OCI-LY3 (cell line): ENCODE measurements around the gene ADARB2.
"Not testable (repeated sequence)": the region's sequence is repeated elsewhere in the genome, so short reads cannot be mapped to it uniquely, and the experiment has no call there.

Experiments
- H2AFZ ChIP-seq: fragments of 200-600, 300-600 bp; shearing (Covaris generic); 2 replicates; pipeline ENCODE4 v1.6.0; 2014; ENCODE audit warnings: antibody characterized with exemption, low read depth, low read length
- H3K27ac ChIP-seq: fragments of 200-600, 300-600 bp; sonication (generic); 2 replicates; pipeline ENCODE4 v1.5.1; 2014; ENCODE audit warnings: mild to moderate bottlenecking, low read length, moderate library complexity, mixed read lengths
- H3K27me3 ChIP-seq: fragments of 200-600, 300-600 bp; sonication (generic); 2 replicates; pipeline ENCODE4 v1.6.1; 2014; ENCODE audit warnings: low read depth, low read length, mixed read lengths
- H3K36me3 ChIP-seq: fragments of 200-600, 300-600 bp; sonication (generic); replicated peaks from 2 replicates; pipeline ENCODE3; 2014; ENCODE audit warnings: low read depth, low read length, mixed read lengths
- H3K4me1 ChIP-seq: fragments of 300-600, 200-600 bp; sonication (generic); 2 replicates; pipeline ENCODE4 v1.6.1; 2014; ENCODE audit warnings: low read length, mixed read lengths
- H3K4me2 ChIP-seq: fragments of 200-600, 300-600 bp; sonication (generic); 2 replicates; pipeline ENCODE4 v1.6.1; 2014; ENCODE audit warnings: low read length, mixed read lengths
- H3K4me3 ChIP-seq: fragments of 300-600, 200-600 bp; sonication (generic); 2 replicates; pipeline ENCODE4 v1.5.1; 2014; ENCODE audit warnings: antibody characterized with exemption, mild to moderate bottlenecking, low read length, moderate library complexity
- H3K79me2 ChIP-seq: fragments of 300-600, 200-600 bp; shearing (Covaris generic); 2 replicates; pipeline ENCODE4 v1.6.1; 2014; ENCODE audit warnings: mild to moderate bottlenecking, low read length, mixed read lengths
- H3K9ac ChIP-seq: fragments of 300-600, 200-600 bp; shearing (Covaris generic); 2 replicates; pipeline ENCODE4 v1.6.0; 2014; ENCODE audit warnings: mild to moderate bottlenecking, low read length, moderate library complexity
- H3K9me3 ChIP-seq: fragments of 200-600, 300-600 bp; shearing (Covaris generic); 2 replicates; pipeline ENCODE4 v1.6.1; 2014; ENCODE audit warnings: low read length, mixed read lengths; ENCODE audit not compliant: insufficient read depth
- H4K20me1 ChIP-seq: fragments of 200-600, 300-600 bp; sonication (generic); 2 replicates; pipeline ENCODE4 v1.6.1; 2016; ENCODE audit warnings: low read length, mixed read lengths; ENCODE audit not compliant: insufficient read depth
- CTCF ChIP-seq: fragments of 200-600, 300-600 bp; sonication (generic); IDR thresholded peaks from 2 replicates; pipeline ENCODE4 v1.5.1; 2014; ENCODE audit warnings: antibody characterized with exemption, low read length, low read depth
- EZH2phosphoT487 ChIP-seq: fragments of 200-600 bp; shearing (Covaris generic); IDR thresholded peaks from 2 replicates; pipeline ENCODE4 v1.6.1; 2018; ENCODE audit warnings: antibody characterized with exemption, mixed run types, low read depth

The ADARB2 gene

GRCh38 chr10:1538121-1538520 lies 199.2 kb downstream of the ADARB2 start:
- no peaks in the 10 kb centered on the region for H3K9me3 ChIP-seq

DNA sequence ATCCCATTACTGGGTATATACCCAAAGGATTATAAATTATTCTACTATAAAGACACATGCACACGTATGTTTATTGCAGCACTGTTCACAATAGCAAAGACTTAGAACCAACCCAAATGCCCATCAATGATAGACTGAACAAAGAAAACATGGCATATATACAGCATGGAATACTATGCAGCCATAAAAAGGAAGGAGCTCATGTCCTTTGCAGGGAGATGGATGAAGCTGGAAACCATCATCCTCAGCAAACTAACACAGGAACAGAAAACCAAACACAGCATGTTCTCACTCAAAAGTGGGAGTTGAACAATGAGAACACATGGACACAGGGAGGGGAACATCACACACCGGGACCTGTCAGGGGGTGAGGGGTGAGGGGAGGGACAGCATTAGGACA lies 199.9 kb downstream of the ADARB2 start:
- not testable (repeated sequence) for H3K27me3 ChIP-seq, H3K36me3 ChIP-seq, H3K9me3 ChIP-seq, H3K9ac ChIP-seq, H3K4me2 ChIP-seq, H3K4me1 ChIP-seq, H3K27ac ChIP-seq, H2AFZ ChIP-seq, H3K4me3 ChIP-seq, H3K79me2 ChIP-seq, H4K20me1 ChIP-seq

More at GRCh38 chr10:1538121-1538520, 199.2 kb downstream of the ADARB2 start:
- Histone ChIP-seq H3K4me3 (no peak overlapping the region), H3K9ac (no peak overlapping the region), H3K4me1 (no peaks in the 10 kb centered on the region), H3K27me3 (no peaks in the 10 kb centered on the region), H3K27ac (no peak overlapping the region), H3K4me2 (no peak overlapping the region), H3K36me3 (no peaks in the 10 kb centered on the region), H2AFZ (no peak overlapping the region), H3K79me2 (no peaks in the 10 kb centered on the region), H4K20me1 (no peaks in the 10 kb centered on the region)
- TF ChIP-seq CTCF (no peak), EZH2phosphoT487 (no peak)

- H3K79me2 ChIP-seq: no peaks in the 10 kb centered on the region
- no peaks in the 10 kb centered on the region for H3K36me3 ChIP-seq
- H3K27ac ChIP-seq: no peak overlapping the region
- no peaks in the 10 kb centered on the region for H3K4me1 ChIP-seq
- no peak overlapping the region for H3K4me3 ChIP-seq
- H3K9me3 ChIP-seq: no peaks in the 10 kb centered on the region
- H3K9ac ChIP-seq: no peak overlapping the region
- H4K20me1 ChIP-seq: no peaks in the 10 kb centered on the region
- no peak for TF ChIP-seq EZH2phosphoT487
- TF ChIP-seq CTCF: no peak
- H2AFZ ChIP-seq: no peak overlapping the region
- no peak overlapping the region for H3K4me2 ChIP-seq
- H3K27me3 ChIP-seq: no peaks in the 10 kb centered on the region
Measured at GRCh38 chr10:1536341-1536740, 201.0 kb downstream of the ADARB2 start.

DNA sequence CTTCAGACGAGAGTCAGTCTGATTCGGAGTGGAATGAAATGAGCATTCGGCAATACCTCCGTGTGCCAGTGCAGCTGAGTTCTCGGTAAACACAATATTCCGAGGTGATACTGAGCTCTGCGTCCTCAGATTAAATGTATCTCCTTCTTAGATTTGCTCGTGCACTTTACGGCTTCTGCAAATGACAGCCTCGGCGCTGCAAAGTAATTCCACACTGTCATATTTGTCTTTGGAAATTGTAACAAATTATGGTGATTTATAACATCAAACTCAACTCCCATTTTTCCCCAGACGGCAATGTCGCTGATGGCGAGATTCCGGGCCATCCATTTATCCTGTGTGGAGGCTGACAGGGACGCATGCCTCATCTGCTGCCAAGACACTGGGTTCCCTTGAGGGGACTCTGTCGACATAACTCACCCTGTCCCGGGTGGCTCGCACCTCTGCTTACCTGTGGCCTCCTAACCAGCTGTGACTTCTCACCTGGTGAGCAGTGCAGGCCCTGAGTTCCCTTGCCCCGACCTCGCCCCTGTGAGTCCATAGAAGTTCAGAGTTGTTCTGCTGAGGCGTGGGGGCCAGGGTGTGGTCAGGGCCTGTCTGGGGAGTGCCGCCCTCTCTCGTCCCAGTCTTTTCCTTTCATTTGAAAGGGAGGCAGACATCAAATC lies 201.9 kb downstream of the ADARB2 start:
- Histone ChIP-seq H3K4me3 (no peak overlapping the region), H3K9ac (no peak overlapping the region), H3K27me3 (no peaks in the 10 kb centered on the region), H3K36me3 (no peaks in the 10 kb centered on the region), H3K4me2 (no peak overlapping the region), H2AFZ (no peak overlapping the region), H3K4me1 (no peaks in the 10 kb centered on the region), H3K9me3 (no peaks in the 10 kb centered on the region), H3K79me2 (no peaks in the 10 kb centered on the region), H4K20me1 (no peaks in the 10 kb centered on the region), H3K27ac (no peak overlapping the region)
- no peak for TF ChIP-seq EZH2phosphoT487
- TF ChIP-seq CTCF: no peak
